Lower leg skin (tissue), 3 donors: ENCODE measurements around the gene ERC2.

ENCODE experiments used
- CTCF ChIP-seq, 3 donors: fragments of 450-650 bp; IDR thresholded peaks; one replicate each; pipeline ENCODE4 v1.5.1; 2016; ENCODE audit warnings: antibody characterized with exemption in 3 of 3, mild to moderate bottlenecking in 3 of 3, moderate library complexity in 2 of 3
- POLR2A ChIP-seq, 2 donors: fragments of 450-650 bp; IDR thresholded peaks; one replicate each; pipeline ENCODE4 v1.6.1; 2016 to 2017; ENCODE audit warnings: antibody characterized with exemption in 2 of 2, mild to moderate bottlenecking in 1 of 2, moderate library complexity in 1 of 2

DNA sequence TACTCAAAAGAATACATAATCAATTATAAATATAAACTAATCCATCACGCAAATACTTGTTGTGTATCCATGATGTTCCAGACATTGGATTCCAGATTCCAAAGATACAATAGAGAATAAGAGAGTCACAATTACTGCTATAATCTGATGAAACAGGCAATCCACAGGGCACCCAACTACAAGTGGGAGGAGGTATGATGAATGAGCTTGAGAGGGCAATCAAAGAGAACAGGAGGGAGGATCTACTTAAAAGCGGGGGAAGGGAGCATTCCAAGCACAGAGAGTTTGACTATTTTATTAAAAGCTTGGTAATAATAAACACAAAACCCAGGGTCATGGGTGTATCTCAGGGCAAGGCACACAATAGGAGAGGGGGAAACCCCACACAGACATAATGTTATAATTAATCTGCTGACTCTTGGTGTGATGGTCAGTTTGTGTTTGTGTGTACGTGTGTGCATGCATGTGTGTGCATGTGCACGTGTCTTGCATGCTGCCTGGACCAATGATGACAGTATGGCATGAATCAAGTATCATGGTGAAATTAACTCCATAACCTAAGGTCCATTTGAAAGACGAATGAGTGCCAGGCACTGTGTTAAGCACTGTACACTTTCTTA is 655.8 kb downstream of the ERC2 start:
- TF ChIP-seq CTCF (IDR thresholded peaks at IDR 0.05) (no peak), POLR2A (IDR thresholded peaks at IDR 0.05) (no peak)
